ENCODE data around the gene DTX3. TPM values are rescaled to one million over a fixed set of nuclear protein-coding genes. Genes with fewer than 3 reads are reported as not detected.
"Not testable (repeated sequence)": the region's sequence is repeated elsewhere in the genome, so short reads cannot be mapped to it uniquely, and the experiment has no call there.

Gene DTX3
- total RNA-seq, 4 donors from 2014 or later, result 10.4 to 19.0 (median 12.1) TPM

DNA sequence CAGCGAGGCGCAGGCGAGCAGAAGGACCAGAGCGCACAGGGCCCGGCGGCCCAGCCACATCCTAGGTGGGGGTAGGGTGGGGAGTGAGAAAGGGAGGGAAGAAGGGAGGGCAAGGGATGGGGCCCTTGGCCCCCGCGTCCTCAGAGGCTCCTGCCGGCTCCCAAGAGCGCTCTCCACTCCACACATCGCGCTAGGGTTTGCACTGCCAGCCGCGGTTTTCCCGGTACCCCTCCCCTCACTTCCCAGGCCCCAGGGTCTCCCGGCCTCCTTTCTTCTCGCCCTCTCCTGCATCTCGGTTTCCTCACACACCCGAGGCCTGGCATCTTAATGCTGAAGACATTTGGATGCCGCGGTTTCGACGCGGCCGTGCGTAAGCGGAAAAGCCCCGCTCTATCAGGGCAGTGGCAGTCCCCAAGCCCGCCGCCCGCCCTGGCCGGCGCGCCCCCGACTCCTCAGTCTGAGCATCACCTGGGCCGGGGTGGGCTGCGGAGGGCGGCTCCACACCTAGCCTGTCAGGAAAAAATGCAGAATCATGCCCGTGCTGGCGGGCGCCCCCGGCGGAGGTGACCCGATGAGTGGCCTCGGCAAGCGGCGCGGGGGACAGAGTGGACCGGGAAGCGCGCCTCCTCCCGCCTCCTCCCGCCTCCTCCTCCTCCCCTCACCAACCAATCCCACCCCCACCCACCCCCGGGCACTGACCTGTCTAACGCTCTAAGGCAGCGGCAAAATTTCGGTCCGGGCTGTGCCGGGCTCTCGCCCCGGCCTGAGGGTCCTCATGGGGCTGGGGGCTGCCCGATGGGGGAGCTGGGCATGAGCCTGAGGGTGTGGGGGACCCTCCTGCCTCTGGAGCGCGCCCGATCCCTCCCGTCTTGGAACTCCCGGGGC lies 27.7 kb downstream of the DTX3 start:
- no peaks in the 10 kb centered on the region for H3K36me3 ChIP-seq
- H3K27ac ChIP-seq, result no peak overlapping the region
- H3K9me3 ChIP-seq, result no peaks in the 10 kb centered on the region
- TF ChIP-seq POLR2A (IDR thresholded peaks at IDR 0.05), result no peak
- no peak for TF ChIP-seq POLR2AphosphoS5 (IDR thresholded peaks at IDR 0.05)
- TF ChIP-seq EP300 (IDR thresholded peaks at IDR 0.05), result no peak
- TF ChIP-seq CTCF (IDR thresholded peaks at IDR 0.05), result no peak
- DNase-seq (ENCODE audit: low spot score in 2 of 2), result peak; percentile 67 to 68
- peaks cover 28% of the 10 kb centered on the region for H3K4me1 ChIP-seq
- WGBS, result under 1% methylated on average over 29 of the region's 67 CpGs
- peaks cover 75% of the 10 kb centered on the region for H3K27me3 ChIP-seq
- H3K4me3 ChIP-seq, result peak overlapping the region; percentile 57

DNA sequence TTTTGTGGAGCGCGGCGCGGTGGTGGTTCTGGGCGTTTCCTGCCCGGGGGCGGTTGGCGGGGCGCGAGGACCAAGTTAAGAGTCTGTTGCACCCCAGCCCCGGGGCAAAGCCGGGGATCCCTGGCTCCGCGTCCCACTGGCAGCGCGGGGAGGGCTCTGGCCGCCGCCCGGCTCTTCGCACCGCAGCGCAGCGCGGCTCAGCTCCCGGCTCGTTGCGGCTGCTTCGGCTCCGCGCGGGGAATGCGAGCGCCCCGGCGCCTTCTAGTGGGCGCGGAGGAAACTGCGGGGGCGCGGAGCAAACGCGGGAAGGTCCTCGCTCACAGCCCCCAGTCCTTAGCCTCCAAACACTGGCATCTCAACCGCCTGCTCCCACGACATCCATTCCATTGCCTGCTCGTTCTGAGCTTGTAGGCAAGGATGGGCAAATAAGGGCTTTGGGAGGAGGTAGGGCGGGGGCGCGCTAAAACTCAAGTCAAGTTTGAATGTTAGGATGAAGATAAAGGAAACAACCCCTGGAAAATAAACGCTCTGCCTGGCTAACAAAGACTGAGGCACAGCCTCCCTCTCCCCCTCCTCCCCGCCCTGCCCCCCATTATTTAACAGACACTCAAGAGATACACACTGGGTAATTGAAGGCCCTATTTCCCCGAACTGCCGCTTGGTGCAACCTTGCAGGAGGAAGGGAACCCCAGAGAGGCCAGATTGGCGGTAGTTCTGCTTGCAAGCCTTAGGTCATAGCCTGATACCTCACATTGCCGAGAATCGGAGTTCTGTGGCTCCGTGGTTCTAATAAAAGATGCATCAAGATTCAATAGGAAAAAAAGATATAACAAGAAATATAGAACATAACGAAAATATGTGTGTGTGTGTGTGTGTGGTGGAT lies 28.6 kb downstream of the DTX3 start, which contains the start of gene B4GALNT1:
Gene B4GALNT1, minus strand, starts transcription at position 244 of the 883 bp plus-strand sequence. CDS start 1,069 bp downstream, outside the sequence.
- DNase-seq (ENCODE audit: low spot score in 2 of 2), result peak; percentile 74 to 82
- H3K4me3 ChIP-seq, result peak within 1 kb of the TSS; percentile 57
- H3K4me1 ChIP-seq, result peaks cover 20% of the 10 kb centered on the region
- no peaks in the 10 kb centered on the region for H3K9me3 ChIP-seq
- no peaks in the 10 kb centered on the region for H3K36me3 ChIP-seq
- WGBS, result 8% methylated on average over 14 of the region's 58 CpGs
- TF ChIP-seq EP300 (IDR thresholded peaks at IDR 0.05) (no peak), CTCF (IDR thresholded peaks at IDR 0.05) (peak; percentile 59 to 95)
- no peak within 1 kb of the TSS for H3K27ac ChIP-seq
- peaks cover 68% of the 10 kb centered on the region for H3K27me3 ChIP-seq

GRCh38 chr12:57636731-57637130 lies 32.1 kb downstream of the DTX3 start:
- H3K4me1 ChIP-seq, result peaks cover 19% of the 10 kb centered on the region
- not testable (repeated sequence) for DNase-seq (ENCODE audit: low spot score in 2 of 2); H3K4me3 ChIP-seq; H3K27ac ChIP-seq; H3K9me3 ChIP-seq; H3K36me3 ChIP-seq
- H3K27me3 ChIP-seq, result peaks cover 62% of the 10 kb centered on the region
- WGBS, result 75% methylated on average over 9 of the region's 9 CpGs

DNA sequence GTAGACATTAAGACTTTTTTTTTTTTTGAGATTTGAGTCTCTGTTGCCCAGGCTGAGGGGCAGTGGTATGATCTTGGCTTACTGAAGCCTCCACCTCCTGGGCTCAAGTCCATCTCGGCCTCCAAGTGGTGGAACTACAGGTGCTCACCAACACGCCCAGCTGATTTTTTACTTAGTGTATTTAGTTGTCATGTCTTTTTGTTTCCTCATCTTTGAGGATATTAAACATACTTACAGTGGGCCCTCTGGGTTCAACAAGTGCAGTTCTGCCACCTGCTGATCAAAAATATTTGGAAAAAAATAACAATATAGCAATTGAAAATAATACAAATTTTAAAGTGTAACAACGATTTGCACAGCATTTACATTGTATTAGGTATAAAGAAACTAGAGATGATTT lies 32.7 kb downstream of the DTX3 start:
- TF ChIP-seq EP300 (IDR thresholded peaks at IDR 0.05) (no peak), POLR2AphosphoS5 (IDR thresholded peaks at IDR 0.05) (no peak), CTCF (IDR thresholded peaks at IDR 0.05) (no peak), POLR2A (IDR thresholded peaks at IDR 0.05) (no peak)
- H3K9me3 ChIP-seq, result no peaks in the 10 kb centered on the region
- no peak overlapping the region for H3K27ac ChIP-seq
- 61% methylated on average over 3 of the region's 3 CpGs for WGBS
- no peaks in the 10 kb centered on the region for H3K36me3 ChIP-seq
- no peak overlapping the region for H3K4me3 ChIP-seq
- H3K4me1 ChIP-seq, result peaks cover 12% of the 10 kb centered on the region
- peaks cover 60% of the 10 kb centered on the region for H3K27me3 ChIP-seq
- no peak for DNase-seq (ENCODE audit: low spot score in 2 of 2)

- no peak for TF ChIP-seq POLR2AphosphoS5 (IDR thresholded peaks at IDR 0.05)
- no peak for TF ChIP-seq CTCF (IDR thresholded peaks at IDR 0.05)
- no peak for TF ChIP-seq POLR2A (IDR thresholded peaks at IDR 0.05)
- no peak for TF ChIP-seq EP300 (IDR thresholded peaks at IDR 0.05)
- Histone ChIP-seq H3K9me3 (no peaks in the 10 kb centered on the region), H3K27me3 (peaks cover 56% of the 10 kb centered on the region), H3K4me1 (peaks cover 5% of the 10 kb centered on the region), H3K4me3 (no peak overlapping the region), H3K27ac (no peak overlapping the region), H3K36me3 (no peaks in the 10 kb centered on the region)
- WGBS, result 91% methylated on average over 3 of the region's 3 CpGs
- DNase-seq (ENCODE audit: low spot score in 2 of 2), result no peak
Measured at GRCh38 chr12:57638096-57638495, 33.5 kb downstream of the DTX3 start.
